Fibroblast of villous mesenchyme (primary cell): ENCODE results near the gene MPO. TPM values are rescaled to one million over a fixed set of nuclear protein-coding genes. Genes with fewer than 3 reads are reported as not detected.

Experiments used
- DNase-seq: peaks from one replicate; pipeline ENCODE4 v3.0.0-alpha.2; 2010; ENCODE audit warnings: low read depth
- H3K4me3 ChIP-seq: 2 replicates; pipeline ENCODE4 v1.5.1; 2011; ENCODE audit warnings: low read depth, mild to moderate bottlenecking, low read length
- total RNA-seq: library from RNA; depleted of rRNA; stranded (reverse); fragments of >200 nt; gene quantifications from 2 replicates; pipeline ENCODE4 v1.2.3, GENCODE V29; 2012
- TF ChIP-seq, protein P1 (sequence below): IDR thresholded peaks from 2 replicates; pipeline ENCODE4 v1.5.1; 2012; ENCODE audit warnings: low read depth, mild to moderate bottlenecking, low read length; ENCODE audit not compliant: insufficient read depth

Gene MPO
- total RNA-seq, 1 donor, result not detected

DNA sequence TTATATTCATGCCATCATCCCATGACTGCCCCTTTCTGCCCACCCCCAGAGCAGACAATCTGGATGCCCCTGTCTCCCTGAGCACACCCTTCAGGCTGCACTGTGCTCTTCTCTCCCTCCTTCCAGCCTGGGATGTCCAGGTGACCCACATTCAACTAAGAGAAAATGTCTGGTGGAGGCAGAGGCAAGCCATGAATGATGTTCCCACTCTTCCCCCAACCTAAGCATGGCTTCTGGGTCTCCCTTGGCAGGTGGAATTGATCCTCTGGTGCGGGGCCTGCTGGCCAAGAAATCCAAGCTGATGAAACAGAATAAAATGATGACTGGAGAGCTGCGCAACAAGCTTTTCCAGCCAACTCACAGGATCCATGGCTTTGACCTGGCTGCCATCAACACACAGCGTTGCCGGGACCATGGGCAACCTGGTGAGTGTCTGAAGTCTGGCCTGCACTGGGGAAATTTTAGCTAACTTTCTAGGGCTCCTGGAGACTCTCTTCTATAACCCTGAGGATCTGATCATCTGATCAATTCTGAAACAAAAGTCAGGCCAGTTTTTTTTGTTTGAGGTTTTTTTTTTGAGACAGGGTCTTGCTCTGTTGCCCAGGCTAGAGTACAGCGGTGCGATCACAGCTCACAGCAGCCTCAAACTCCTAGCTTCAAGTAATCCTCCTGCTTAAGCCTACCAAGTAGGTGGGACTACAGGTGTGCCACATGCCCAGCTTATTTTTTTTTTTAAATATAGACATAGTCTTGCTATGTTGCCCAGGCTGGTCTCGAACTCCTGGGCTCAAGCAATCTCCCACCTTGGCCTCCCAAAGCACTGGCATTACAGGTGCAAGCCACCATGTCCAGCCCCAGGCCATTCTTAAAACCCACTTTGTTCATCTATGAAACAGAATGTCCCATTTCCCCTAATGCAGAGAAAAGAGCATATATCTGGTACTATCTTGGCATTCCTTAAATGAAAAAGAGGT is 14.5 kb downstream of the MPO start:
- no peak overlapping the region for H3K4me3 ChIP-seq
- DNase-seq, result no peak
- TF ChIP-seq, protein P1, sequence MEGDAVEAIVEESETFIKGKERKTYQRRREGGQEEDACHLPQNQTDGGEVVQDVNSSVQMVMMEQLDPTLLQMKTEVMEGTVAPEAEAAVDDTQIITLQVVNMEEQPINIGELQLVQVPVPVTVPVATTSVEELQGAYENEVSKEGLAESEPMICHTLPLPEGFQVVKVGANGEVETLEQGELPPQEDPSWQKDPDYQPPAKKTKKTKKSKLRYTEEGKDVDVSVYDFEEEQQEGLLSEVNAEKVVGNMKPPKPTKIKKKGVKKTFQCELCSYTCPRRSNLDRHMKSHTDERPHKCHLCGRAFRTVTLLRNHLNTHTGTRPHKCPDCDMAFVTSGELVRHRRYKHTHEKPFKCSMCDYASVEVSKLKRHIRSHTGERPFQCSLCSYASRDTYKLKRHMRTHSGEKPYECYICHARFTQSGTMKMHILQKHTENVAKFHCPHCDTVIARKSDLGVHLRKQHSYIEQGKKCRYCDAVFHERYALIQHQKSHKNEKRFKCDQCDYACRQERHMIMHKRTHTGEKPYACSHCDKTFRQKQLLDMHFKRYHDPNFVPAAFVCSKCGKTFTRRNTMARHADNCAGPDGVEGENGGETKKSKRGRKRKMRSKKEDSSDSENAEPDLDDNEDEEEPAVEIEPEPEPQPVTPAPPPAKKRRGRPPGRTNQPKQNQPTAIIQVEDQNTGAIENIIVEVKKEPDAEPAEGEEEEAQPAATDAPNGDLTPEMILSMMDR, result no peak

DNA sequence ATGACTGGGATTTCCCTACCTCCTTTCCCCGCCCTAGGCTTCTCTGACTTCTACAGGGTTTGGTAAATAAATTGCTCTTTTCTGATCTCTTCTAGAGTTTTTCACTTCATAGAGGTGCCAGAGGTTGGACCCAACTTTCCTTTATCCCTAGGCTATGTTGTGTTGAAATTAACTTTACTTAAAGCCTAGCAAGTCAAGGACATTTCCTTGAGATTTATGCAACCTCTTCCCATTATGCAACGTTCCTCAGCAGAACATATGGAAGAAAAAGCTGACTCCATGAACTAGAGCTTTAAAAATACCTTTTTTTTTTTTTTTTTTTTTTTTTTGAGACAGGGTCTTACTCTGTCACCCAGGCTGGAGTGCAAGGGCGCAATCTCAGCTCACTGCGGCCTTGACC is 15.5 kb downstream of the MPO start:
- TF ChIP-seq, protein P1, result no peak
- no peak for DNase-seq
- no peak overlapping the region for H3K4me3 ChIP-seq

DNA sequence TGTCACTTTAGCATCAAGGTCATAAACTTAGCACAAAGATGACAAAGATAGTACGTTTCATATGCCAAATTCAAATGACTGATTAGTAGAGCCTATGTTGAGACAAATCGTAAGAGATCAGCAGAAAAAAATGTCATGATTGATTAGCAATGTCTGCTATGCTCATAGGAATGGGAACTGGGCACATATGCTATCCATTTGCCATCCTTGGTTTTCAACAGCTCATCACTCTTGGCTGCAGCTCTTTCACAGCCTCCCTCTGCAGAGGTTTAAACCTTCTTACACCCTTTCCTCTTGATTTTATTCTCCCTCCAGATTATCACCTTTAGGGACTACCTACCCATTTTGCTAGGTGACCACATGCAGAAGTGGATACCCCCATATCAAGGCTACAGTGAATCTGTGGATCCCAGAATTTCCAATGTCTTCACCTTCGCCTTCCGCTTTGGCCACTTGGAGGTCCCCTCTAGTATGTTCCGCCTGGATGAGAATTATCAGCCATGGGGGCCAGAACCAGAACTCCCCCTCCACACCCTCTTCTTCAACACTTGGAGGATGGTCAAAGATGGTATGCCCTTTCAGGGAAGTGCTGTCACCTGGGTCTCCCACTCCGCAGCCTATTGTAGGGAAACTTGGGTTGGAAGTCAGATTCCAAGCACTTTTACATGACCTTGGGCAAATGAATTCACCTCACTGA is 16.2 kb downstream of the MPO start:
- no peak for DNase-seq

DNA sequence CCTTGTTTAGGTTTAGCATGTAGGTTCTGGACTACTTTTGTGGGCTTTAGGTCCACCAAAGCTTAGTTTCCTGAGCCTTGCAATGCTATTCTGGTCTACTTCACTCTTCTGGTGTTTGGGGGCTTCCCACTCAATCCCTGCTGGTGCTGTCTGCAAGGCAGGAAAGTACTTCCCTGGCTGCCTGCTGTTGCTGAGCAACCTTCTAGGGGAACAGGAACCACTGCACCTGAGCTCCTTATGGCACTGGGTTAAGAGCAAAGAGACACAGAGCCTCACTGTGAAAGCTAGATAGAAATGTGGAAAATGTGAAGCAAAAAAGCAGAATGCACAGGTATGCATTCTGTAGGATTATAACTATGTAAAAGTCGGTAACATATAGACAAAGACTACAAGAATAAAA is 17.0 kb downstream of the MPO start:
- no peak overlapping the region for H3K4me3 ChIP-seq
- TF ChIP-seq, protein P1, result no peak
- no peak for DNase-seq

More for the DNA sequence above, 16.2 kb downstream of the MPO start:
- TF ChIP-seq, protein P1, result no peak
- H3K4me3 ChIP-seq, result no peak overlapping the region

DNA sequence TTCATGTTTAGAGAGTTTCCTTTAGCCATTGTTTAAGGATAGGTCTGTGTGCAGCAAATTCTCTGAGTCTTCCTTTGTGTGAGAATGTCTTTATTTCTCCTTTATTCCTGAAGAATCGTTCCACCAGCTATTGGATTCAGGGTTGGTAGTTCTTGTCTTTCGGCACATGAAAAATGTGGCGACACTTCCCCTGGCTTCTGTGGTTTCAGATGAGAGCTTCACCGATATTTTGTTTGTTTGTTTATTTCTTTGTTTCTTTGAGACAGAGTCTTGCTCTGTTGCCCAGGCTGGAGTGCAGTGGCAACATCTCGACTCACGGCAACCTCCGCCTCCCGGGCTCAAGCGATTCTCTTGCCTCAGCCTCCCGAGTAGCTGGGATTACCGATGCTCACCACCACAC is 18.6 kb downstream of the MPO start:
- TF ChIP-seq, protein P1, result no peak
- H3K4me3 ChIP-seq, result no peak overlapping the region
- DNase-seq, result no peak

DNA sequence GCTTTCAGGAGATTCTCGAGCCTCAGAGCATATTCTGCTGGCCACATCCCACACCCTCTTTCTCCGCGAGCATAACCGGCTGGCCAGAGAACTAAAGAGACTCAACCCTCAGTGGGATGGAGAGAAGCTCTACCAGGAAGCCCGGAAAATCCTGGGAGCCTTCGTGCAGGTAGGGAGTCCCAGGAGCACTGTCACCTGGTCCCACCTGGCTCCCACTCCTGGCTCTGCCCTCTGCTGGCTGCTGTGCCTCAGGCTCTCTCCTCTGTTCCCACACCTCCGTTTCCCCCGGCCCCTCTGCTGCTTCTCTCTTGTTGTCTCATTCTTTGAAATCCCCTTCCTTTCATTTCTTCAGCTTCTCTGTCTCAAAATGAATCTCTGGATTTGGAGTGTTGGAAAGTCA is 25.9 kb downstream of the MPO start:
- no peak for DNase-seq
- no peak overlapping the region for H3K4me3 ChIP-seq
- TF ChIP-seq, protein P1, result no peak
